HEK293T (cell line): ENCODE measurements around the gene ZDHHC14.

ENCODE experiments used
- CTCF ChIA-PET: fragments of 350-600 bp; formaldehyde crosslinking; extraction: SDS; loops from one replicate; lab custom pipeline; 2021; ENCODE audit warnings: antibody characterized with exemption, inconsistent platforms; lab: Yijun Ruan, JAX
- POLR2A ChIA-PET: fragments of 350-600 bp; formaldehyde crosslinking; extraction: SDS; loops from one replicate; lab custom pipeline; 2020; ENCODE audit warnings: antibody characterized with exemption, inconsistent platforms; lab: Yijun Ruan, JAX
- DNase-seq: peaks from one replicate; pipeline ENCODE4 v3.0.0; 2012; ENCODE audit warnings: mixed read lengths; ENCODE audit errors: extremely low spot score
- ARNT ChIP-seq: fragments of 450-650 bp; IDR thresholded peaks from 2 replicates; pipeline ENCODE4 v1.6.1; 2017; ENCODE audit warnings: mild to moderate bottlenecking
- BHLHE40 ChIP-seq: fragments of 450-650 bp; IDR thresholded peaks from 2 replicates; pipeline ENCODE4 v1.6.1; 2016; ENCODE audit warnings: mild to moderate bottlenecking, moderate library complexity, borderline replicate concordance
- CTBP1 ChIP-seq: fragments of 450-650 bp; IDR thresholded peaks from 2 replicates; pipeline ENCODE4 v1.6.1; 2016; ENCODE audit warnings: borderline replicate concordance
- ELF4 ChIP-seq: fragments of 450-650 bp; IDR thresholded peaks from 2 replicates; pipeline ENCODE4 v1.6.1; 2017; ENCODE audit warnings: antibody characterized with exemption
- FOXA1 ChIP-seq: fragments of 450-650 bp; IDR thresholded peaks from 2 replicates; pipeline ENCODE4 v1.6.1; 2016; ENCODE audit warnings: mild to moderate bottlenecking
- FOXK2 ChIP-seq: fragments of 450-650 bp; IDR thresholded peaks from 2 replicates; pipeline ENCODE4 v1.6.1; 2016; ENCODE audit warnings: mild to moderate bottlenecking
- FOXM1 ChIP-seq: fragments of 450-650 bp; IDR thresholded peaks from 2 replicates; pipeline ENCODE4 v1.6.1; 2017; ENCODE audit warnings: mild to moderate bottlenecking, borderline replicate concordance
- HDGF ChIP-seq: fragments of 450-650 bp; IDR thresholded peaks from 2 replicates; pipeline ENCODE4 v1.6.1; 2017; ENCODE audit warnings: antibody characterized with exemption, borderline replicate concordance
- L3MBTL2 ChIP-seq: fragments of 450-650 bp; conservative IDR thresholded peaks from 2 replicates; pipeline ENCODE4 v1.6.1; 2016; ENCODE audit warnings: mild to moderate bottlenecking
- LEF1 ChIP-seq: fragments of 450-650 bp; IDR thresholded peaks from 2 replicates; pipeline ENCODE4 v1.6.1; 2017; ENCODE audit warnings: mild to moderate bottlenecking, borderline replicate concordance
- NFRKB ChIP-seq: fragments of 450-650 bp; IDR thresholded peaks from 2 replicates; pipeline ENCODE4 v1.6.1; 2016; ENCODE audit warnings: mild to moderate bottlenecking, moderate library complexity
- PKNOX1 ChIP-seq: fragments of 450-650 bp; IDR thresholded peaks from 2 replicates; pipeline ENCODE4 v1.6.1; 2016
- SP1 ChIP-seq: fragments of 450-650 bp; IDR thresholded peaks from 2 replicates; pipeline ENCODE4 v1.6.1; 2017
- SUZ12 ChIP-seq: fragments of 450-650 bp; IDR thresholded peaks from 2 replicates; pipeline ENCODE4 v1.6.1; 2016; ENCODE audit warnings: mild to moderate bottlenecking
- TARDBP ChIP-seq: fragments of 450-650 bp; IDR thresholded peaks from 2 replicates; pipeline ENCODE4 v1.6.1; 2016
- ZNF384 ChIP-seq: fragments of 450-650 bp; IDR thresholded peaks from 2 replicates; pipeline ENCODE4 v1.6.1; 2016

ZDHHC14 gene

GRCh38 chr6:157631412-157631811, 250.4 kb downstream of the ZDHHC14 start:
- ChIA-PET CTCF (no interaction called here), POLR2A (no interaction called here)
- TF ChIP-seq FOXK2 (no peak), FOXA1 (no peak), L3MBTL2 (no peak), HDGF (no peak), SP1 (no peak), SUZ12 (no peak), PKNOX1 (no peak), TARDBP (no peak), CTBP1 (no peak), ZNF384 (no peak), ELF4 (no peak), BHLHE40 (no peak), LEF1 (no peak)
- no peak for DNase-seq

GRCh38 chr6:157631838-157632614, 251.0 kb downstream of the ZDHHC14 start:
- ChIA-PET POLR2A (no interaction called here), CTCF (interaction anchor here (0.6 kb wide), 1 partner anchor 24 kb away, joined by 3 read pairs; no protein-coding TSS in a partner anchor)
- TF ChIP-seq FOXA1, result no peak
- TF ChIP-seq SUZ12, result no peak
- TF ChIP-seq FOXM1, result no peak
- no peak for TF ChIP-seq HDGF
- TF ChIP-seq ELF4, result no peak
- TF ChIP-seq CTBP1, result no peak
- TF ChIP-seq SP1, result no peak
- TF ChIP-seq LEF1, result no peak
- TF ChIP-seq L3MBTL2, result no peak
- TF ChIP-seq ZNF384, result no peak
- no peak for TF ChIP-seq BHLHE40
- no peak for TF ChIP-seq FOXK2
- TF ChIP-seq ARNT, result no peak
- TF ChIP-seq PKNOX1, result no peak
- no peak for TF ChIP-seq NFRKB
- TF ChIP-seq TARDBP, result no peak
- no peak for DNase-seq

GRCh38 chr6:157632821-157633220, 251.8 kb downstream of the ZDHHC14 start:
- CTCF ChIA-PET, result interaction anchor here (0.6 kb wide), 1 partner anchor 25 kb away, joined by 3 read pairs; no protein-coding TSS in a partner anchor
- POLR2A ChIA-PET, result no interaction called here
- no peak for DNase-seq
- TF ChIP-seq BHLHE40 (no peak), FOXK2 (no peak), FOXA1 (no peak), SP1 (no peak), LEF1 (no peak), CTBP1 (no peak), PKNOX1 (no peak), NFRKB (no peak), ZNF384 (no peak), L3MBTL2 (no peak), ARNT (no peak)

- ChIA-PET POLR2A (no interaction called here), CTCF (no interaction called here)
- DNase-seq, result no peak
- TF ChIP-seq TARDBP, result no peak
- TF ChIP-seq PKNOX1, result no peak
- no peak for TF ChIP-seq ELF4
- no peak for TF ChIP-seq L3MBTL2
- TF ChIP-seq HDGF, result no peak
- no peak for TF ChIP-seq FOXA1
- TF ChIP-seq FOXM1, result no peak
- no peak for TF ChIP-seq NFRKB
These were observed 253.6 kb downstream of the ZDHHC14 start for GRCh38 chr6:157634546-157634945.

GRCh38 chr6:157635388-157636244, 254.6 kb downstream of the ZDHHC14 start:
- ChIA-PET POLR2A (no interaction called here), CTCF (interaction anchor here (0.6 kb wide), 1 partner anchor 271 kb away, joined by 3 read pairs; no protein-coding TSS in a partner anchor)
- TF ChIP-seq ZNF384, result no peak
- DNase-seq, result no peak
